G401 (cell line): ENCODE results near the gene TNNI3K. TPM values are rescaled to one million over a fixed set of nuclear protein-coding genes. Genes with fewer than 3 reads are reported as not detected.

Experiments
- DNase-seq: peaks from one replicate; pipeline ENCODE4 v3.0.0-alpha.2; 2015; ENCODE audit warnings: low spot score
- in situ Hi-C: cut with HindIII; loops from 2 replicates; pipeline ENCODE4 v1.10.0; 2016; ENCODE audit warnings: low sequenced_read_pairs, mixed read lengths
- total RNA-seq: library from RNA; depleted of rRNA; stranded (reverse); fragments of >200 nt; shearing (Covaris generic); gene quantifications from 2 replicates; pipeline ENCODE4 v1.2.3, GENCODE V29; 2014

The TNNI3K gene
- total RNA-seq, 1 experiment from 2014 or later = not detected

- in situ Hi-C loops = no loop called here
- DNase-seq = no peak
Measured at GRCh38 chr1:74470251-74470650, 235.1 kb downstream of the TNNI3K start.

GRCh38 chr1:74470936-74471335 lies 235.7 kb downstream of the TNNI3K start:
- DNase-seq = no peak
- in situ Hi-C loops = no loop called here

DNA sequence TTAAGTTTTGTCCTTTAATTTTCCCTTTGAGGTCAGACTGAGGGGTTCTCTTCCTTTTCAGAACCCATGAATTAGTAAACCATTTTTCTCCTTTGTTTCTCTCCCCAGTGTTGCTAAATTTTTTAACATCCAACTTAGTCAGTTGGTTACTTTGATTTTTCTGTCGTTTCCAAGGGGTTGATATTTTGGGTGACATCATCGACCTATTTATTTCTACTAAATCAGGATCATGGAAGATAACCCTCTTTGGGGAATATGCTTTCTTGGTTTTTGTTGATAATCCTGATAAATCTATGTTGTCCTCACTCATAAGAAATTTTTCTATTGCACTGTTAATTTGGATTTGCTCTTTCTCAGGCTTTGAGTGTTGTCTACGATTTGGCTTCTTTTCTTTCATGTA lies 236.3 kb downstream of the TNNI3K start:
- no peak for DNase-seq
- in situ Hi-C loops = no loop called here

DNA sequence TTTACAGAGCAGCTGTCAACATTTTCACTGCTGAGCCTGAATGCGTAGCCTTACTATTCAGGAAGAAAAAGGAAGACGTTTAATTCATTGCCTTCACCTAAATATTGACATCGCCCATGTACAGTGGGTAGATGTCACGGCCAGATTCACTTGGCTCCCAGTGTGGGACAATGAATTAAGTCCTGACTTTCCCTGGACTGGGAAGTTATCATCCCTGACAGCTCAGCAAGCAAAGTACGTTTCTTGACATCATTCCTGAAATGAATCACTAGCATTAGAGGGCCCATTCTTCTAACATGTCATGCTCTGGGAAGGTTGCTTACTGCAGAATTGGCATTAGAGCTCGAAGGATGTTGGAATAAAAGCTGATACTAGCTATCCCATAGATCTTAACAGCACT lies 239.4 kb downstream of the TNNI3K start:
- no peak for DNase-seq
- in situ Hi-C loops = no loop called here

- no peak for DNase-seq
- in situ Hi-C loops = no loop called here
Measured at GRCh38 chr1:74478979-74479378, 243.8 kb downstream of the TNNI3K start.

- no peak for DNase-seq
- in situ Hi-C loops = no loop called here
Measured at GRCh38 chr1:74480068-74480467, 244.9 kb downstream of the TNNI3K start.

DNA sequence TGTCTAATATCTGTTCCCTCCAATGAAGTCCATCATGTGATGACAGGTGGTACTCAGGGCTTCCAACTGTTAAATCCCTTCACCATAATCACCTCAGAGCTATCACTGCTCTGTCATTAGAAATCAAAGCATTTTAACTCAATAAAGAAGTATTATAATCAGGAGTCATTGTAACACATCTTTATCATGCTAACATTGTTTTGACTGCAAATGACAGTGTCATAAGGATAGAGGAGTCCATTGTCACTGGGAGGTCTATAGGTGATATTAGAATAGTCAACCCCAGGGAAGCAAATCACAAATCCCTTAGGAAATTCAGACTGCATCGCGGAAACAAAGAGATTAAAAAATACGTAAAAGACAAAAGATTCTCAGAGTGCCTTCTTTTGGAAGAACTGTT lies 246.4 kb downstream of the TNNI3K start:
- in situ Hi-C loops = no loop called here
- DNase-seq = no peak

GRCh38 chr1:74485622-74486021 lies 250.4 kb downstream of the TNNI3K start:
- peak; percentile 49 for DNase-seq

GRCh38 chr1:74486036-74486435 lies 250.8 kb downstream of the TNNI3K start:
- in situ Hi-C loops = no loop called here
- no peak for DNase-seq

More at GRCh38 chr1:74485622-74486021, 250.4 kb downstream of the TNNI3K start:
- in situ Hi-C loops = no loop called here

- no peak for DNase-seq
- in situ Hi-C loops = no loop called here
Measured at GRCh38 chr1:74496669-74497068, 261.5 kb downstream of the TNNI3K start.

DNA sequence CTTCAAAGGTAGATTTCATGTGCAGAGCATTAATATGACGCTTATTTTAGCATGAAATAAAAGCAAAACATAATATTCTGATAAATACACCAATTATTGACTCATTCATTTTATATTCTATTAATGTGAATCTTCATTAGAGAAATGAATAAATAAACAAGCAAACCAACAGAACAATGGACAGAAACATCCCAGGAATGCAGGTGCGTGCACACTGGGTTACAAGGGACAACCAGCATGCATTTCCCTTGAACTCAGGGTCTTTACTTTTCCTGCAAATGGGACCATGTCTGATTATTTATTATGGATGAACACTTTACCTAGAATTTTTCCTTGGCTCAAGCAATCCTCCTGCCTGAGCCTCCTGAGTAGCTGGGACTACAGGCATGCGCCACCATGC lies 263.7 kb downstream of the TNNI3K start:
- DNase-seq = no peak
- in situ Hi-C loops = no loop called here

DNA sequence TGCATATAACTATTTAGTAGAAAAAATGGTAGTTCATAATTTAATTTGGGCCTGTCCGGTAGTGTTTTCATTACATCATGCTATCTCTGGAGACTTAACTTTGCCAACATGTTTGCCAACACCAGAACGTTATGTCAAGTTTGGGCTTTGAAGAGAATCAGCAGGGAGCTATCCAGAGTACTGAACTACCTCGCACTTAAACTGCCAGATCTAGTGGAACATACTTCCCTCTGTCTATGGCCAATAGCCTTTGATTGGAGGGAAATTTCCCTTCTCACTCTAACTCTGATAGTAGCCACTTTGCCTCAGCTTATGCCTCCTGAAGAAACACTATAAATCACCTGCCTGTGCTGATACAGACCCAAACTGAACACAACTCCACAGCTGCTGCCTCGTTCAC lies 267.2 kb downstream of the TNNI3K start:
- in situ Hi-C loops = no loop called here
- no peak for DNase-seq

- DNase-seq = no peak
- in situ Hi-C loops = no loop called here
Measured at GRCh38 chr1:74502858-74503257, 267.7 kb downstream of the TNNI3K start.

GRCh38 chr1:74504125-74504932 lies 269.1 kb downstream of the TNNI3K start:
- peak; percentile 85 for DNase-seq
- in situ Hi-C loops = no loop called here

DNA sequence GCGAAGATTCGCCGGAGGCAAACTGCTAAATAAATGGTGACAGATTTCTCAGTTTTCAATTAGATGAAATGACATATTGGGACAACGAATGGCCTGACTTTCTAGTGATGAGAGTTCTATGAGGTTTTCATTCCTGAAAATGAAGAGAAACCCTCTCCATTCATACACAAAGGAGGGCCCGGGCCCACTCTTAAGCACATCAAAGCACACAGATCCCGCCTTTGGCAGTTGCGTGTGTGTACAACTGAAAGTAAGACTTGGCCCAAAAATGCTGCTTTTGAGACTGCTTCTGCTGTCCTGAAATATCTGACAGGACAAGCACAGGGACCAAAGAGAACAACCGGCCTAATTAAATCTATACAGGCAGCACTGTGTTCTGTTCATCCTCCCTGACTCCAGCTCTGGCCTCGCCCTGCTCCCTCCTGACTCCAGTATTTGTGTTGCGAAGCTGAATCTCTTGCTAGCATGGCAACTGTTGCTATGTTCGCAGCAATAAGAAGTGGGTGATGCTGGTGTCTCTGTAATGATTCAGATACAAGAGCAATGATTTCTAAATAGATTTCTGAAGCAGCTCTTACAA lies 269.8 kb downstream of the TNNI3K start:
- no peak for DNase-seq
- in situ Hi-C loops = no loop called here

GRCh38 chr1:74505928-74506710 lies 270.9 kb downstream of the TNNI3K start:
- DNase-seq = no peak
- in situ Hi-C loops = no loop called here

- no peak for DNase-seq
- in situ Hi-C loops = no loop called here
Measured at GRCh38 chr1:74508449-74508848, 273.3 kb downstream of the TNNI3K start.

DNA sequence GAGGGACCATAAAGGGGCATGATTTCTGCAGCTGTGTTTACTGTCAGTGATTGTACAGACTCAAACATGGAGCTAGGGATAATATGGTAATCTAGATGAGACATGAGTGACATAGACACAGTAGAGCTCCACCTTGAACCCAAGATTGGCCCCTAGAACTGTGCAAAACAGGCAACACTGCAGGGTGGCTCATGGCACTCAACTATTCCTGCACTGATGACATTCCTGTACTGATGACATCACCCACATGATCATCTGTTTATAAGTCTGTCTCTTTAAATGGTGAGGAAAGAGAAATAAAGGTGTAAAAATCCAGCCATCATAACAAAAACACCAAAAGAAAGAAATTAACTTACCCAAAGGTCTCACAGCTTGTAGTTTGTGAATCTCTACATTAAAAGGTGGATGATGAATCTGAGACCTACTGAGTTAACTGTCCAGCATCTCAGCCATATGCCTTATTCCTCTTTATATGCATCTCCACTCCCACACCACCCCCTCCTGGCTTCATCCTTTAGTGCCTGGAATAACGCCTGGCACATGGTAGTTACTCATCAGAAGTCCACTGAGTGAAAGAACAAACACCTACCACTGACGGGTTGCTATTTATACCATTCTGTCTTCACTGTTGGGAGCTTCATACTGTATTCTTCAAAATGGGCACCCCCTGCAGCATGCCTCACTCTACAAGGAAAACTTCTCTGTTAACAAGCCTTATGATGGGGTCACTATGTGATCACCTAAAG lies 277.2 kb downstream of the TNNI3K start, which contains the start of gene LRRC53:
Gene LRRC53 (minus strand): TSS at position 442 of the 746 bp plus-strand sequence. CDS start 29,262 bp downstream, outside the sequence.
- DNase-seq = no peak
- in situ Hi-C loops = no loop called here
